H1 (cell line): ENCODE data around the gene ADCY9. TPM values are rescaled to one million over a fixed set of nuclear protein-coding genes. Genes with fewer than 3 reads are reported as not detected.

Source experiments
- BACH1 ChIP-seq: IDR thresholded peaks from 2 replicates; pipeline ENCODE4 v1.6.1; 2012; ENCODE audit warnings: low read length, improper control_type of control experiment
- CHD7 ChIP-seq: fragments of 300-600 bp; sonication (generic); IDR thresholded peaks from 2 replicates; pipeline ENCODE4 v1.7.1; 2012; ENCODE audit warnings: low read length, moderate library complexity, mild to moderate bottlenecking, inconsistent platforms; ENCODE audit not compliant: insufficient replicate concordance
- EGR1 ChIP-seq: IDR thresholded peaks from 2 replicates; pipeline ENCODE4 v1.6.1; 2011; ENCODE audit warnings: low read depth, low read length, borderline replicate concordance
- RNF2 ChIP-seq: fragments of 200-900, 300-1000 bp; sonication (generic); IDR thresholded peaks from 2 replicates; pipeline ENCODE4 v1.7.1; 2016; ENCODE audit warnings: borderline replicate concordance, low read depth, mild to moderate bottlenecking, antibody characterized with exemption, low read length; ENCODE audit not compliant: poor library complexity, severe bottlenecking; ENCODE audit errors: missing control alignments
- polyA plus RNA-seq, 7 experiments: library from polyadenylated mRNA; depleted of rRNA in 3 of 7; stranded (reverse) in 5 of 7; unstranded in 2 of 7; fragments of >200 nt in 5 of 7; fragments of 200-250 nt in 2 of 7; gene quantifications; 1 replicate in 5 of 7; 2 replicates in 1 of 7; 4 replicates in 1 of 7; pipeline versions ENCODE4 v1.2.1 to v1.2.3, GENCODE V29; 2011 to 2013; ENCODE audit warnings: missing spikeins in 2 of 7, mixed read lengths in 2 of 7
- total RNA-seq: library from RNA; stranded (reverse); fragmentation: NEBNext Ultra II Directional; extraction: Animal tissue kit (Norgen Biotek cat#: 25700); gene quantifications from 2 replicates; pipeline ENCODE4 v1.2.1, GENCODE V29; 2021
- TF ChIP-seq, protein P1 (sequence below), 3 experiments: IDR thresholded peaks; 1 replicate in 2 of 3; 2 replicates in 1 of 3; pipeline versions ENCODE4 v1.5.1 to v1.6.1; 2011; ENCODE audit warnings: low read length in 3 of 3, mild to moderate bottlenecking in 3 of 3, inconsistent platforms in 2 of 3, low read depth in 1 of 3, moderate library complexity in 1 of 3; ENCODE audit not compliant: insufficient read depth in 1 of 3; ENCODE audit errors: control extremely low read depth in 1 of 3

Gene ADCY9
- total and polyA plus RNA-seq, 2 of the 8 experiments (the other 6 are each of a cell fraction or from before 2014, with no cell fraction given), result 5.4 to 13.1 TPM

DNA sequence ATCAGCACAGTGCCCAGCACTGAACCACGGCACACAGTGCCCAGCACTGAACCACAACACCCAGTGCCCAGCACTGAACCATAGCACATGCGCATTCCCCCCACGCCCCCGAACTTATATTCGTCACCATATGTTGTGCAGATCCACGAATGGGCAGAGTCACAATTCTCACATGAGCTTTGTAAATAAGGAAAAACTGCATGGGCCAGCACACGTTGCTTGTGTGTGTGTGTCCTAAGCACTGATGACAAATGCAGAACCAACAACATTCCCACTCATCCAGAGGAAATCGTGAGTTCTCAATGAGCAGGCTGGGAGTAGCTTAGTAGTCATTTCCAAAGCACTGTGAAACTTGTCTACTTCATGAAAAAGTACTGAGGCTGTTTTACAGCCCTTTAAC lies 70.0 kb downstream of the ADCY9 start (continued):
- TF ChIP-seq CHD7 (no peak), EGR1 (no peak), RNF2 (no peak), BACH1 (no peak)
- TF ChIP-seq, protein P1, sequence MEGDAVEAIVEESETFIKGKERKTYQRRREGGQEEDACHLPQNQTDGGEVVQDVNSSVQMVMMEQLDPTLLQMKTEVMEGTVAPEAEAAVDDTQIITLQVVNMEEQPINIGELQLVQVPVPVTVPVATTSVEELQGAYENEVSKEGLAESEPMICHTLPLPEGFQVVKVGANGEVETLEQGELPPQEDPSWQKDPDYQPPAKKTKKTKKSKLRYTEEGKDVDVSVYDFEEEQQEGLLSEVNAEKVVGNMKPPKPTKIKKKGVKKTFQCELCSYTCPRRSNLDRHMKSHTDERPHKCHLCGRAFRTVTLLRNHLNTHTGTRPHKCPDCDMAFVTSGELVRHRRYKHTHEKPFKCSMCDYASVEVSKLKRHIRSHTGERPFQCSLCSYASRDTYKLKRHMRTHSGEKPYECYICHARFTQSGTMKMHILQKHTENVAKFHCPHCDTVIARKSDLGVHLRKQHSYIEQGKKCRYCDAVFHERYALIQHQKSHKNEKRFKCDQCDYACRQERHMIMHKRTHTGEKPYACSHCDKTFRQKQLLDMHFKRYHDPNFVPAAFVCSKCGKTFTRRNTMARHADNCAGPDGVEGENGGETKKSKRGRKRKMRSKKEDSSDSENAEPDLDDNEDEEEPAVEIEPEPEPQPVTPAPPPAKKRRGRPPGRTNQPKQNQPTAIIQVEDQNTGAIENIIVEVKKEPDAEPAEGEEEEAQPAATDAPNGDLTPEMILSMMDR (IDR thresholded peaks at IDR 0.05; ENCODE audit: control extremely low read depth in 1 of 3, insufficient read depth in 1 of 3, low read depth in 1 of 3, low read length in 3 of 3), result no peak
